Sigmoid colon (tissue), 7 donors: ENCODE data around the gene GATB. TPM values are rescaled to one million over a fixed set of nuclear protein-coding genes. Genes with fewer than 3 reads are reported as not detected.

ENCODE experiments used
- DNase-seq: peaks from one replicate; pipeline ENCODE4 v3.0.0-alpha.2; 2019
- H3K27ac ChIP-seq, 4 donors: fragments of 200-600 bp; sonication (generic); one replicate each; pipeline ENCODE4 v1.5.1; 2016 to 2019; ENCODE audit warnings: mild to moderate bottlenecking in 1 of 4
- H3K27me3 ChIP-seq, 3 donors: fragments of 200-600 bp; sonication (generic); one replicate each; pipeline ENCODE4 v1.5.1; 2019; ENCODE audit warnings: mild to moderate bottlenecking in 1 of 3
- H3K36me3 ChIP-seq, 4 donors: fragments of 200-600 bp; sonication (generic); one replicate each; pipeline ENCODE4 v1.5.1; 2016 to 2019
- H3K4me1 ChIP-seq, 4 donors: fragments of 200-600 bp; sonication (generic); one replicate each; pipeline ENCODE4 v1.5.1; 2017 to 2019
- H3K4me3 ChIP-seq, 4 donors: fragments of 200-600 bp; sonication (generic); one replicate each; pipeline ENCODE4 v1.5.1; 2017 to 2019; ENCODE audit warnings: mild to moderate bottlenecking in 2 of 4, moderate library complexity in 1 of 4
- H3K9me3 ChIP-seq, 4 donors: fragments of 200-600 bp in 3 of 4; sonication (generic) in 3 of 4; one replicate each; pipeline versions ENCODE4 v1.5.1 to v1.6.1; 2013 to 2019
- CTCF ChIP-seq, 4 experiments: fragments of 450-650 bp in 3 of 4; fragments of 200-600 bp in 1 of 4; IDR thresholded peaks; one replicate each; pipeline ENCODE4 v1.5.1; 2016 to 2019; ENCODE audit warnings: antibody characterized with exemption in 4 of 4, mild to moderate bottlenecking in 3 of 4, moderate library complexity in 2 of 4
- EP300 ChIP-seq, 4 donors: sonication (generic); formaldehyde crosslinking; IDR thresholded peaks; one replicate each; pipeline ENCODE4 v1.6.1; 2017; ENCODE audit warnings: antibody characterized with exemption in 4 of 4
- POLR2A ChIP-seq, 2 donors: fragments of 450-650 bp; IDR thresholded peaks; one replicate each; pipeline ENCODE4 v1.6.1; 2016; ENCODE audit warnings: antibody characterized with exemption in 2 of 2, mild to moderate bottlenecking in 2 of 2, moderate library complexity in 2 of 2
- POLR2AphosphoS5 ChIP-seq, 4 donors: sonication (generic); formaldehyde crosslinking; IDR thresholded peaks; one replicate each; pipeline ENCODE4 v1.6.1; 2017; ENCODE audit warnings: antibody characterized with exemption in 4 of 4
- WGBS, 2 donors: extraction: QIAGEN DNeasy Blood & Tissue Kit; methylation state at CpG; one replicate each; pipeline ENCODE4 v1.1.7; 2013; 5-methylcytosine and 5-hydroxymethylcytosine counted together
- intact Hi-C: fragments of 100-400 bp; cut with DNase I; formaldehyde crosslinking; loops from one replicate; pipeline ENCODE4 v1.15.1; 2023
- polyA plus RNA-seq, 3 donors: library from polyadenylated mRNA; stranded (reverse); fragments of 200-250 nt; gene quantifications; one replicate each; pipeline ENCODE4 v1.2.3, GENCODE V29; 2013
- total RNA-seq, 4 donors: library from RNA; depleted of rRNA; stranded (reverse); fragments of >200 nt; gene quantifications; one replicate each; pipeline ENCODE4 v1.1.0, GENCODE V29; 2016
- donor health status: healthy with polysubstance abuse.
- donor health status: Bipolar disorder and iron deficiency.
- donor health status: healthy.

The GATB gene
- total and polyA plus RNA-seq, 7 donors, result 11.1 to 22.1 (median 15.1) TPM

- no peak for DNase-seq
- Histone ChIP-seq H3K36me3 (no peaks in the 10 kb centered on the region), H3K4me3 (no peak overlapping the region), H3K4me1 (peaks cover 0 to 23% (median 10%) of the 10 kb centered on the region in 4 donors), H3K9me3 (no peaks in the 10 kb centered on the region), H3K27ac (no peak overlapping the region), H3K27me3 (no peaks in the 10 kb centered on the region)
- TF ChIP-seq EP300 (IDR thresholded peaks at IDR 0.05), result no peak
- no peak for TF ChIP-seq POLR2A (IDR thresholded peaks at IDR 0.05)
- TF ChIP-seq POLR2AphosphoS5 (IDR thresholded peaks at IDR 0.05), result no peak
- WGBS, 2 donors, result 34 to 68% methylated on average over 9 of the region's 9 CpGs
- intact Hi-C loops, result no loop called here
These were observed 47.3 kb upstream of the GATB start for GRCh38 chr4:151808120-151808529.

GRCh38 chr4:151807220-151807619, 46.4 kb upstream of the GATB start:
- TF ChIP-seq POLR2AphosphoS5 (IDR thresholded peaks at IDR 0.05) (no peak), POLR2A (IDR thresholded peaks at IDR 0.05) (no peak), CTCF (IDR thresholded peaks at IDR 0.05) (no peak), EP300 (IDR thresholded peaks at IDR 0.05) (no peak)
- H3K36me3 ChIP-seq, result no peaks in the 10 kb centered on the region
- 22 to 62% methylated on average over 7 of the region's 7 CpGs for WGBS, 2 donors
- peak overlapping the region in 3 of 4 donors; percentile 38 to 73 (median 48) for H3K27ac ChIP-seq
- no peaks in the 10 kb centered on the region for H3K27me3 ChIP-seq
- no peak for DNase-seq
- H3K9me3 ChIP-seq, result no peaks in the 10 kb centered on the region
- H3K4me3 ChIP-seq, result no peak overlapping the region
- H3K4me1 ChIP-seq, result peaks cover 0 to 23% (median 10%) of the 10 kb centered on the region in 4 donors
- intact Hi-C loops, result no loop called here

- no peak overlapping the region for H3K4me3 ChIP-seq
- TF ChIP-seq POLR2A (IDR thresholded peaks at IDR 0.05), result no peak
- H3K4me1 ChIP-seq, result peaks cover 0 to 23% (median 10%) of the 10 kb centered on the region in 4 donors
- peak overlapping the region in 3 of 4 donors; percentile 38 to 73 (median 48) for H3K27ac ChIP-seq
- H3K27me3 ChIP-seq, result no peaks in the 10 kb centered on the region
- 56 to 86% methylated on average over 6 of the region's 6 CpGs for WGBS, 2 donors
- no peak for DNase-seq
- H3K36me3 ChIP-seq, result no peaks in the 10 kb centered on the region
- intact Hi-C loops, result no loop called here
- no peaks in the 10 kb centered on the region for H3K9me3 ChIP-seq
These were observed 45.7 kb upstream of the GATB start for GRCh38 chr4:151806511-151806927.

- H3K27me3 ChIP-seq, result no peaks in the 10 kb centered on the region
- no peak for DNase-seq
- peaks cover 0 to 23% (median 10%) of the 10 kb centered on the region in 4 donors for H3K4me1 ChIP-seq
- 82 to 86% methylated on average over 1 of the region's 1 CpG for WGBS, 2 donors
- H3K36me3 ChIP-seq, result no peaks in the 10 kb centered on the region
- no peak overlapping the region for H3K4me3 ChIP-seq
- intact Hi-C loops, result no loop called here
- TF ChIP-seq EP300 (IDR thresholded peaks at IDR 0.05) (no peak), POLR2A (IDR thresholded peaks at IDR 0.05) (no peak), POLR2AphosphoS5 (IDR thresholded peaks at IDR 0.05) (no peak), CTCF (IDR thresholded peaks at IDR 0.05) (no peak)
- H3K9me3 ChIP-seq, result no peaks in the 10 kb centered on the region
- H3K27ac ChIP-seq, result no peak overlapping the region
These were observed 44.0 kb upstream of the GATB start for GRCh38 chr4:151804821-151805220.

GRCh38 chr4:151804086-151804630, 43.4 kb upstream of the GATB start:
- intact Hi-C loops, result no loop called here
- no peak overlapping the region for H3K27ac ChIP-seq
- H3K4me3 ChIP-seq, result no peak overlapping the region
- peaks cover 0 to 23% (median 10%) of the 10 kb centered on the region in 4 donors for H3K4me1 ChIP-seq
- 83 to 93% methylated on average over 4 of the region's 4 CpGs for WGBS, 2 donors
- no peaks in the 10 kb centered on the region for H3K36me3 ChIP-seq
- DNase-seq, result no peak
- no peak for TF ChIP-seq POLR2AphosphoS5 (IDR thresholded peaks at IDR 0.05)
- TF ChIP-seq CTCF (IDR thresholded peaks at IDR 0.05), result no peak
- TF ChIP-seq EP300 (IDR thresholded peaks at IDR 0.05), result no peak
- H3K9me3 ChIP-seq, result no peaks in the 10 kb centered on the region
- H3K27me3 ChIP-seq, result no peaks in the 10 kb centered on the region

- WGBS, 2 donors, result 90 to 92% methylated on average over 4 of the region's 4 CpGs
- no peaks in the 10 kb centered on the region for H3K36me3 ChIP-seq
These were observed 42.4 kb upstream of the GATB start for GRCh38 chr4:151803246-151803645.

More at GRCh38 chr4:151803246-151803645, 42.4 kb upstream of the GATB start:
- no peak overlapping the region for H3K4me3 ChIP-seq
- no peaks in the 10 kb centered on the region for H3K27me3 ChIP-seq
- intact Hi-C loops, result no loop called here
- H3K4me1 ChIP-seq, result peaks cover 0 to 23% (median 10%) of the 10 kb centered on the region in 4 donors
- TF ChIP-seq EP300 (IDR thresholded peaks at IDR 0.05) (no peak), POLR2A (IDR thresholded peaks at IDR 0.05) (no peak), POLR2AphosphoS5 (IDR thresholded peaks at IDR 0.05) (no peak), CTCF (IDR thresholded peaks at IDR 0.05) (no peak)
- H3K9me3 ChIP-seq, result no peaks in the 10 kb centered on the region
- no peak overlapping the region for H3K27ac ChIP-seq
- DNase-seq, result no peak
